NCI-H2081 treated with DMSO at 0.1 percent for 48 hours (cell line): ENCODE data around the gene TOR1AIP2.
"Not testable (repeated sequence)": the region's sequence is repeated elsewhere in the genome, so short reads cannot be mapped to it uniquely, and the experiment has no call there.

Experiments
- DNase-seq: peaks from one replicate; lab custom pipeline; 2025; lab: John Stamatoyannopoulos, UW

TOR1AIP2 gene

DNA sequence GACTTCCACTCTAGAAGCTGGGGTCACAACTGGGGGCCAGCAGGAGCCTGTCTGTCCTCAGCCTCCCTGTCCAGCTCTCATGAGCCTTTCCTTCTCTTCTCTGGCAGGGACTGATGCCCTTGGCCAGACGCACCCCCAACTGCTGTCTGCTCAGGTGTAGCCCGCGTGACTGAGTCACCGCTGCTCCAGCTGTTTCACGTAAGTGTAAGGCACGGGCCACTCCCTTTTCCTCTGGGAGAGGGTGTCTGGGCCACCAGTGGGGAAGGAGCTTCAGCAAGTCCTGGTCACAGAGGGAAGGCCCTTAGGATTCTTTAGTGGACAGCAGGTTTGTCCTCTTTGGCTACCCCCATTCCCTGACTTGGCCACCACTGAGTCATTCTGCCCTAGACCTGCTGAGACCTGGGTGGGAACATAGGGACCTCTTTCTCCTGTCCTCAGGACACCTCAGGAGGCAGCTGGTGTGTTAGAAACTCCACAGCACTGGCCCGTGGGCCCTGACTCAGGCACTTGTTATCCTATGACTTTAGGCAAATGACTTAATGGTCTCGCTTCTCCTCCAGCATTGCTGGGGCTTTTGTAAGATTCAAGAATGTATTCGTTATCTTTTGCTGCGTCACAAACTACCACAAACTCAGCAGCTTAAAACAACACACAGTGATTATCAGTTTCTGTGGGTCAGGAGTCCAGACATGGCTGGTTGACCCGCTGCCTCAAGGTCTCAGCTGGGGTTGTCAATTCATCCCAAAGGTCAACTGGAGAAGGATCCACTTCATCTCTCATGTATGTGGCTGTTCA, 69.7 kb downstream of the TOR1AIP2 start:
- no peak for DNase-seq

DNA sequence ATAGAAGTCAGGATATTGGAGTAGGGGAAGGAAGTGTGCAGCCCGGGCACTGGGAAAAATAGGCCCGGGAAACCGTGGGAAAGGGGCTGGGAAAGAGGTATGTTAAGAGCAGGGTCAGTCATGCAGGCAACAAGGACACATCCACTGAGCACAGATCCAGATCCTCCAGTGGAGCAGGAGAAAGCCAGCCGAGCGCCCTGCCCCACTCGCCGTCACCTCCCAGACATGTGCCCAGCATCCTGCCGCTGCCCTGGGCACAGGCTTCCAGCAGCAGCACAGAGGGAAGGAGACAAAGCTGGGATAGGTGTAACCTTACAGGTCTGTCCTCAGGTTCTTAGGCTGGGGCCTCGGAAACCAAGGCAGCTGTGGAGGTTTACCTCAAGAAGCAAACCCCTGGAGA, 70.3 kb downstream of the TOR1AIP2 start:
- DNase-seq, result no peak

DNA sequence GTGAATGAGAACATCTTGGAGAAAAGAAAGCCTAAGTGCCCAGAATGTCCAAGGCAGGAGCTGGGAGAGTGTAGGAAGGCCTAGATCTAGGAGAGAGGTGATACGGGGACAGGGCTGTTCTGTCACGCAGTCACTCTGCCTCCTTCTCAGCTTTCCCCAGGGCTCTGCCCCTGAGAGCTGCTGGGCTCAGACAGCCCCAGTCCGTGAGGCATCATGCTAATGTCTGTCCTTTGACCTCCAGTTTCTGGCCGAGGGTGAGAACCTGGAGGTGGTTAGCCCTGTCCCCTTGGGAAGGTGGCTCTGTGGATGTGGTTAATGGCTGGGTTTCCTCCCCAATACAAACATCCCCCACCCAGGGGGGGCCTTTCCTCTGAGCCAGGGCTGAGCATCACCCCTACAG, 71.3 kb downstream of the TOR1AIP2 start:
- no peak for DNase-seq

DNA sequence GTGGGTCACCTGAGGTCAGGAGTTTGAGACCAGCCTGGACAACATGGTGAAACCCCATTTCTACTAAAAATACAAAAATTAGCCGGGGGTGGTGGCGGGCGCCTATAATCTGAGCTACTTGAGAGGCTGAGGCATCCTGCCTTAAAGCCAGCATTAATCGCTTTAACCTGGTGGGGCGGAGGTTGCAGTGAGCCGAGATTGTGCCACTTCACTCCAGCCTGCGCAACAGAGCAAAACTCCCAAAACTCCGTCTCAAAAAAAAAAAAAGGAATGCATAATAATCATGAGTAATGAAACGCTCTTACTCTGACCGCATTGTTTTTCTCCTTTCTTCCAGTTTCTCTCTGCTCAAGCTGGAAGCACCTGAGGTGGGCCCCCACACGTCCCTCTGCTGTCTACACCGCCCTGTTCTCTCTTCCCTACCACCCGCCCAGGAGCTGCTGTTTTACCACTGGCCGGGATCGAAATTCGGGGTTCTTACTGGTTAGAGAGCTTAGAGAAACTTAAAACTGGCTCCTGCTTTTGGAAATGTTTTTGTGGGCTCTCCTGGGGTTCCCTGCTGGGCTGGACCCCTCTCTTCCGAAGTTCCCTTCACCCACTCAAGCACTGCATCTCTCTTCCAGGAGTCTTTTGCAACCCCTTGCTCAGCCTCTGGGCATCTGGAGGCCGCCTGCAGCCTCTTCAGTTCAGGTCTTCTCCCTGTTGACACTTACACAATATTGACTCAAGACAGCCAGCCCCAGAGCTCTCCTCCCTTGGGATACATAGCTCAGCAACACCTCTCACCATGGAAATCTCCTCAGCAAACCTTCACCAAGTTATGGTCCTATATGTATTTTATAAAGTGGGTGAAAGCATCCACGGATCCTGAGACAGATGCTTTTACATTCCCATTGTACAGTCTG, 72.1 kb downstream of the TOR1AIP2 start:
- DNase-seq, result no peak

DNA sequence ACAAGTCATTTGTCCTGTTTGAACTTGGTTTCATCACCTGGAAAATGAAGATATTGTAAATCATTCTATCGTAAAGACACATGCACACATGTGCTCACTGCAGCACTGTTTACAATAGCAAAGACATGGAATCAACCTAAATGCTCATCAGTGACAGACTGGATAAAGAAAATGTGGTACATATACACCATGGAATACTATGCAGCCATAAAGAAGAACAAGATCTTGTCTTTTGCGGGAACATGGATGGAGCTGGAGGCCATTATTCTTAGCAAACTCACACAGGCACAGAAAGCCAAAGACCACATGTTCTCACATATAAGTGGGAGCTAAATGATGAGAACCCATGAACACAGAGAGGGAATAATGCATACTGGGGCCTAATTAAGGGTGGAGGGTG, 73.2 kb downstream of the TOR1AIP2 start:
- not testable (repeated sequence) for DNase-seq

DNA sequence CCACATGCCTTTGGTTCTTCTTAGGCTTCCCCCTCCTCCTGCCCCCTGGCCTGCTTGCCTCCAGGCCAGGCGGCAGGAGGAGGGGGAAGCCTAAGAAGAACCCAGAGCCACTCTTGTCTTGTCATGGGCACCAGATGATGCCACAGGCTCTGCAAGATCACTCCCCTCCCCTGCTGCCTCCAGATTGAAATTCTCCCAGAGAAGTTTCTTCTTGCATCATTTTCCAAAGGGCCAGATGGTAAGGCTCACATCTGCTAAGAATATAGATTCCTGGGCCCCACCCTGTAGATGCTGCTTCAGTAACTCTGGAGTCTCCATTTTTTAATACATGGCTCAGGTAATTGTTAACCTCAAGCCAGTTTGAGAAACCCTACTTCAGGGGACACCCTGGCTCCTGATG, 73.7 kb downstream of the TOR1AIP2 start:
- no peak for DNase-seq

DNA sequence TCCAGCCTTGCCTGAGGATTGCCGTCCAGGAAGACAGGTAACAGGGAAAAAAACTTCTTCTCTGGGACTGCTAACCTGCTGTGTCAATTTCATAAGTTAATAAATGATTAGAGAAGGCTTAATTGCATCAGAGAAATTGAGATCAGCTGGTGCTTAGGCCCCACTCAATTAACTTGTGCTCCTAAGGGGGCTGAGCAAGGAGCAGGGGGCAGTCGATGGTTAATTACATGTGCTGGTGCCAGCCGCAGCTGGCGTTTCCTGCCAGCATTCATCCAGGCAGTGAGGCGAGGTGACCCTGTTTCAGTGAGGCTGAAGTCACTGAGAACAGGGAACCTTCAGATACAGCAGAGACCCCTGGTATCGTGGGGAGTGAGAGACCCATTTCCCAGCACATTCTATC, 74.5 kb downstream of the TOR1AIP2 start:
- no peak for DNase-seq

DNA sequence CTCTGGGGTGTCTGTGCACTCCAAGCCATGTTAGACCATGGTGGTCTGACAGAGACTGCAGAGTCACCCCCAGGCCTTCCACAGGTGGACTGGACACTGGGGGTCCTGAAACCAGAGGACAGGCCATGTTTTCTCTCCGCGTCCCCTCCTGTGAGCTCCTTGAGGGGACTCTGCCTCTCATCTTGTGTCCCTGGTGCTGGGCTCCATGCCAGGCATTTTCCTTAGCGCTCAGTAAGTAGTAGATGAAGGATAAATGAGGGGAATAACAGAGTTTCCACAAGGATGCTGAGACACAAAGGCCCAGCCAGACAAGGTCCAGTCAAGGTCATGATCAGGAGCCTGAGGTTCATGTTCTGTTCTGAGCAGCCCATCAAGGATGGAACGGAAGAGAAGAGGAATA, 77.1 kb downstream of the TOR1AIP2 start:
- no peak for DNase-seq

DNA sequence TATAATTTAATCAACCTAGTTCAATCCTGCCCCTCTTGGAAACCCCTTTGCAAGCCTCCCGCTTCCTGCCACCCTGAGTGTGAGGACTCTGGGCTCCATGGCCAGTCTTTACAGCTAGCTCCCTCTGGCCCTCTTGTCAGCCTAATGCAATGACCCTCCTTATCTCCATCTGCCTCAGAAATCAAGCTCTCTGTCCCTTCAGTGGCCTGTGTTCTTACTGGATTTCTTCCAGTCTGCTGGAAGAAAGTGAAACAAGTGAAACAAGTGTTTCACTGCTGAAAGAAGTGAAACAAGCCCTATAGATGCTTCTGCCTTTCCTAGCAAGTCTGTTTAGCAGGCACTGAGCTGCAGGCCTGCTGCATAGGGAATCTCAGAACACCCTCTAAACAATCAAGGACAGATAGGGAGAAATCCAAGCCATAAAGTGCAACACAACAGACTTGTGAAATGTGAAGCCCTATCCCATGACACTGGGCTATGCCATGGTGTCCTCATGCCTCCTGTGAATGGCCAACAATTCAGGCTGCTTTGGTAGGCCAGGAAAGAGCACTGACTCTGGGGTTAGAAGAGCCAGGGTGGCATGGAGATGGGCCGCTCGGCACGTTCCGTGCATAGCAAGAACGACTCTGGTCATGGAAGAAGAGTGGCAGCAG, 78.6 kb downstream of the TOR1AIP2 start:
- DNase-seq, result no peak

DNA sequence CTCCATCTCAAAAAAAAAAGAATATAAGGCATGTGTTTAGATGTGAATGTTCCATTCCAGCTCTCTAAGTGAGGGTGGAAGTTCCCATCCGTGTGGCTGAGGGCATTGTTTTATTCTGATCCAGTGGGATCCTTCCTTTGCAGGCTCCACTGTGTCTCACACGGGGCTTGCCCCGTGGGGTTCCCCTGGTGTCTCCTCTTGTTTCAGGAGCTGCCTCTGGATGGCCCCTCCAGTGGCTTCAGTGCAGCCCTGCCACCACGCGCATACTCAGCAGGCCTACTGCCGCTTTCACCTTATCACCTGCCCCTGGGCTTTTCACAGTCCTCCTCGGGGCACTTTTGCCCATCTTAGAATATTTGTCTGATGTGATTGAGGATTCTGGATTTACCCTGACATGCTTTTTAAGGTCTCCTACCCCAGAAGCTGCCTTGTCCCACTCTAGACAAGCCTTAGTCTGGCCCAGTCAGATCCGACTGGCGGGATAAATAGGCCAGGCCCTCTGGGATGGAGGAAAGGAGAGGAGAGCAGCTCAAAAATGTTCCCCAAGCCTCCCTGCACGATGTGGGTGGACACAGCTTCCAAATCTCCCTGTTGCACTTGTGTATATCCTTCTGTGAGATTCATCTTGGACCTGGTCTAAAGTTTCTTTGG, 79.3 kb downstream of the TOR1AIP2 start:
- no peak for DNase-seq

DNA sequence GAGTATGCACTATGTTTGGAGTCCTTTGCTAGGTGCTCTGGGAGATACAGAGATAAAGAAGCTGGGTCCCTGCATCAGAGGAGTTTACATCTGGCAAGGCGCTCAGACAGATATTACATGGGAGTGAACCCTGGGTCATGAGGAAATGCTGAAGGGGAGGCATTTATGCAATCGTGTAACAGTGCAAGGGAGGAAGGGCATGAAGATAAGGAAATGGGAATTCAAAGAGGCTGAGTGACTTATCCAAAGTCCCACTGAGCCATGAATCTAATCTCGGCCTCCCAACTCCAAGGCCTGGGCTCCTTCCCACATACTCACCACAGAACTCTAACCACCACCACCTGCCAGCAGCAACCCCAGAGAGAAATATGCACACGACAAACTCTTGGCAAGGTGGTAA, 82.9 kb downstream of the TOR1AIP2 start:
- no peak for DNase-seq

DNA sequence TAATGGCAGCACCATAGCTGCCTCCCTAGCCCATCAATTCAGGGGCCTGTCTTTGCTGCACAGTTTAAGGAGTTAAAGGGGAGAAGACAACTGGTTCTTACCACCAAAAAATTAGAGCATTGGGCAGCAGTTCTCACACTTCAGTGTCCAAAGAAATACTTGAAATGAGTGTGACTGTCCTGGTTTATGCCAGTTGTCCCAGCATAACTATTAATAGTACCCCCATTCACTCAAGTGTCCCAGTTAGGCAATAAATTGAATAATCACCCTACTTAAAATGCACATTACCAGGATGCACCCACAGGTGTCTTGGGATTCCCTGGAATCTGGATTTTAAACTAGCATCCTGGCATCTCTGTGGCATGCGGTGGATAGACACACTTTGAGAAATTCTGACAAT, 83.5 kb downstream of the TOR1AIP2 start:
- DNase-seq, result no peak

DNA sequence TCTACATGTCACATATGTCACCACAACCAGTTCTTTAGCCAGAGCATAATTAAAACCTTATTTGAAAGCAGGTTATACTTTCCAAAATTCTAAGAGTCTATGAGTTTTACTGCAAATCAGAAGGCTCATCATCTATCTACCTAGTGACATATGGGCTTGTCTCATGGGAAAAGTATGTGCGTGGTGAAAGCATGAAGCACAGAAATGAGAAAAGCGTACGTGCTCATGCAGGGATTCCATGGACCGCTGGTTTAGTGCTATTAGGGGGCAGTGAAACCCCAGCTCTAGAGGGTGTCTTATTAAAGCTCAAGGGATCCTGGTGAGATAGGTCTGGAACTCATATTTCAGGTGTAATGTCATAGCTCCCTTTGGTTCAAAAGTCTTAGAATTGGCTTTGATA, 84.3 kb downstream of the TOR1AIP2 start:
- DNase-seq, result no peak
